Activated T-helper 1 cell treated with anti-CD3 and anti-CD28 coated beads, Interleukin-12 subunit alpha, Interleukin-12 subunit beta, Interleukin-2, Interleukin-4 antibody, amounts not matched to agents 30 ng/mL and 10 ng/mL and 1 ng/mL, durations not matched to agents 14 hours and 24 hours and 36 hours (primary cell): ENCODE measurements around the gene TCN1. TPM values are rescaled to one million over a fixed set of nuclear protein-coding genes. Genes with fewer than 3 reads are reported as not detected.
A peak's percentile ranks its signal among the peaks of the same experiment; 100 is the strongest.

Source experiments
- DNase-seq: peaks from one replicate; pipeline ENCODE4 v3.0.0; 2021; ENCODE audit warnings: low spot score
- H3K27ac Mint-ChIP-seq: one replicate; pipeline ENCODE4 v1.8.0; 2021; ENCODE audit warnings: mild to moderate bottlenecking, mixed read lengths
- H3K27me3 Mint-ChIP-seq: one replicate; pipeline ENCODE4 v1.8.0; 2022; ENCODE audit warnings: mild to moderate bottlenecking, moderate library complexity, mixed read lengths; ENCODE audit not compliant: insufficient read depth
- H3K36me3 Mint-ChIP-seq: one replicate; pipeline ENCODE4 v1.8.0; 2021; ENCODE audit warnings: low read depth, mixed read lengths
- H3K4me1 Mint-ChIP-seq: one replicate; pipeline ENCODE4 v1.8.0; 2021; ENCODE audit warnings: low read depth, mixed read lengths
- H3K4me3 Mint-ChIP-seq: one replicate; pipeline ENCODE4 v1.8.0; 2021; ENCODE audit warnings: mild to moderate bottlenecking, moderate library complexity, mixed read lengths
- H3K9me3 Mint-ChIP-seq: one replicate; pipeline ENCODE4 v1.8.0; 2021; ENCODE audit warnings: mixed read lengths
- intact Hi-C: fragments of 100-400 bp; cut with micrococcal nuclease; formaldehyde crosslinking; loops from one replicate; pipeline ENCODE4 v1.15.1; 2024
- total RNA-seq: library from RNA; stranded (reverse); gene quantifications from 2 replicates; pipeline ENCODE4 v1.2.3, GENCODE V29; 2022

The TCN1 gene
- total RNA-seq, 1 donor from 2014 or later, result not detected

- no peak for DNase-seq
- H3K4me3 Mint-ChIP-seq, result no peak overlapping the region
- peaks cover 7% of the 10 kb centered on the region for H3K36me3 Mint-ChIP-seq
- intact Hi-C loops, result no loop called here
- no peak overlapping the region for H3K27ac Mint-ChIP-seq
- H3K9me3 Mint-ChIP-seq, result peaks cover 6% of the 10 kb centered on the region
- no peaks in the 10 kb centered on the region for H3K27me3 Mint-ChIP-seq
- H3K4me1 Mint-ChIP-seq, result peaks cover 27% of the 10 kb centered on the region
These were observed 52.3 kb downstream of the TCN1 start for GRCh38 chr11:59814021-59814420.

DNA sequence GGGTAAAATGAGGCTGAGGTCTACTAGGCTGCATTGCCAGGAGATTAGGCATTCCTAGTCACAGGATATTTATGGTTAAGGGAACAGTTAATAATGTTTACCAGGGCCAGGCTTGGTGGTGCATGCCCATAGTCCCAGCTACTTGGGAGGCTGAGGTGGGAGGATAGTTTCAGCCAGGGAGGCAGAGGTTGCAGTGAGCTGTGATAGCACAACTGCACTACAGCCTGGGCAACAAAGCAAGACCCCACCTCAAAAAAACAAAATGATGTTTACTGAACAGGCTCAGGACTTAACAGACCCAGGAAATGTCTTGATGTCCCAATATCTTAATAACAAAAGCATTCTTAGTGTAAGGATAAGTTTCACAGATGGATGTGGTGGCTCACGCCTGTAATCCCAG is 52.9 kb downstream of the TCN1 start:
- Mint-ChIP-seq H3K4me1 (peaks cover 26% of the 10 kb centered on the region), H3K4me3 (no peak overlapping the region), H3K27me3 (no peaks in the 10 kb centered on the region), H3K36me3 (peaks cover 11% of the 10 kb centered on the region), H3K27ac (no peak overlapping the region), H3K9me3 (peaks cover 6% of the 10 kb centered on the region)
- no peak for DNase-seq
- intact Hi-C loops, result no loop called here

DNA sequence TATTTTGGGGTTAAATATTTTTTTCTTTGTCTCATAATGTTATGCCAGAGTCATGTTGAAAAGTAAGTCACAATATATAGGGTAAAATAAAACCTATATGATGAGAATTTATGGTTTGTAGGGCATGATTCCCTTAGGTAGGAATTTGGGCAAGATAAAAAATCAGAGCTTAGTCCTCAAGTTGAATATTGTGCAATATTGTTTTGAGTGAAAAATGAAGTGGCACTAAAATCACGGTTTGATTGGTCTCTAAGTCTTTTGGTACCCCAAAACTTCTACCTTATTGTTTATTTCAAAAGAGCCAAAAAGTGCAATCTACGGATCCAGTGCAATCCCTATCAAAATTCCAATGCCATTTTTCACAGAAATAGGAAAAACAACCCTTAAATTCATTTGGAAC is 54.1 kb downstream of the TCN1 start:
- intact Hi-C loops, result no loop called here
- H3K27me3 Mint-ChIP-seq, result no peaks in the 10 kb centered on the region

GRCh38 chr11:59810911-59811259 is 55.4 kb downstream of the TCN1 start:
- no peak for DNase-seq
- H3K27ac Mint-ChIP-seq, result peak overlapping the region; percentile 91
- peaks cover 22% of the 10 kb centered on the region for H3K36me3 Mint-ChIP-seq
- H3K9me3 Mint-ChIP-seq, result peaks cover 6% of the 10 kb centered on the region
- intact Hi-C loops, result loop anchor here (1.0 to 2.0 kb wide), 8 partner anchors 9 to 640 kb away; partner anchors contain the start of genes PATL1 and STX3
- H3K4me3 Mint-ChIP-seq, result peak overlapping the region; percentile 96
- no peaks in the 10 kb centered on the region for H3K27me3 Mint-ChIP-seq
- peaks cover 28% of the 10 kb centered on the region for H3K4me1 Mint-ChIP-seq

More for the DNA sequence above, 54.1 kb downstream of the TCN1 start:
- no peak for DNase-seq
- peaks cover 25% of the 10 kb centered on the region for H3K4me1 Mint-ChIP-seq
- peaks cover 6% of the 10 kb centered on the region for H3K9me3 Mint-ChIP-seq
- H3K4me3 Mint-ChIP-seq, result no peak overlapping the region
- no peak overlapping the region for H3K27ac Mint-ChIP-seq
- peaks cover 13% of the 10 kb centered on the region for H3K36me3 Mint-ChIP-seq

GRCh38 chr11:59810189-59810910 is 55.9 kb downstream of the TCN1 start, which contains the start of gene MRPL16:
Gene MRPL16 (minus strand): TSS chr11:59810778. CDS start chr11:59810658, 120 bp downstream.
- Mint-ChIP-seq H3K9me3 (peaks cover 6% of the 10 kb centered on the region), H3K4me3 (peak within 1 kb of the TSS; percentile 96), H3K4me1 (peaks cover 28% of the 10 kb centered on the region), H3K27ac (peak within 1 kb of the TSS; percentile 91), H3K27me3 (no peaks in the 10 kb centered on the region), H3K36me3 (peaks cover 22% of the 10 kb centered on the region)
- intact Hi-C loops, result loop anchor here (1.0 to 2.0 kb wide), 8 partner anchors 8 to 640 kb away; partner anchors contain the start of genes PATL1 and STX3
- peak; percentile 82 for DNase-seq

DNA sequence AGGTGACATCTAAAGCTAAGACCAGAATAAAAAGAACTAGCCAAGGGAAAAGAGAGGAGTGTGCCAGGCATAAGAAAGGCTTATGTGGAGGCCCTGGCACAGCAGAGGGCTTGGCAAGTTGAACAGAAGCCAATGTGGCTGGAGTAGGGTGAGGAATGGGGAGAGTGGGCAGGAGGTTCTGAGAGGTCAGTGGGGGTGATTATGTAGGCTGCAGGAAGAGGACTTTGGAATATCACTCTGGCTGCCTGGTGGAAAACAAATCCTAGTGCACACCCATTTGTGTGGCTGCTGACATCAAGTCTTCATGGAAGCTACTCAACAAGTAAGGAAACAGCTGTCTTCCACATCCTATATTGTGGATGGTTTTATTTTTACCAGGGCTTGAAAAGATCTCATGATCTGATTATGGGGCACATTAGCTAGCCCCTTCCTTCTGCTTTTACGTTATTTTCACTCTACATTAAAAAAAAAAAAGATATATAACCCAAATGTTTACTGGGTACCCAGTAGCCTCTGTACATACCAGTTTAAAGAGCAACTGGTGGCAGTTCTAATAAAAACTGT is 59.2 kb downstream of the TCN1 start:
- H3K4me1 Mint-ChIP-seq, result peaks cover 30% of the 10 kb centered on the region
- H3K27me3 Mint-ChIP-seq, result no peaks in the 10 kb centered on the region
- H3K27ac Mint-ChIP-seq, result no peak overlapping the region
- DNase-seq, result no peak
- H3K36me3 Mint-ChIP-seq, result peaks cover 25% of the 10 kb centered on the region
- intact Hi-C loops, result no loop called here
- no peak overlapping the region for H3K4me3 Mint-ChIP-seq
- H3K9me3 Mint-ChIP-seq, result peaks cover 6% of the 10 kb centered on the region

- DNase-seq, result no peak
- Mint-ChIP-seq H3K36me3 (peaks cover 24% of the 10 kb centered on the region), H3K27me3 (no peaks in the 10 kb centered on the region), H3K4me3 (no peak overlapping the region), H3K4me1 (peaks cover 30% of the 10 kb centered on the region), H3K27ac (no peak overlapping the region), H3K9me3 (no peaks in the 10 kb centered on the region)
- intact Hi-C loops, result no loop called here
These were observed 62.2 kb downstream of the TCN1 start for GRCh38 chr11:59804061-59804460.

Other genes starting within 250 kb of the TCN1 start
- 68.7 and 74.0 TPM in 2 replicates for gene PATL1, start 197.4 kb downstream of the TCN1 start, total RNA-seq
- not detected in 2 replicates for gene OR10V1, start 152.6 kb downstream of the TCN1 start, total RNA-seq
- gene STX3, start 111.1 kb downstream of the TCN1 start, total RNA-seq, result 26.2 and 28.4 TPM in 2 replicates
- gene MRPL16, start 55.7 kb downstream of the TCN1 start, total RNA-seq, result 88.3 and 93.9 TPM in 2 replicates
- gene CBLIF, start 21.0 kb downstream of the TCN1 start, total RNA-seq, result not detected in 2 replicates
- gene OOSP3, start 12.3 kb upstream of the TCN1 start, total RNA-seq, result not detected in 2 replicates
- 0.27 TPM in 1 of 2 replicates, not detected in the other for gene OOSP1, start 71.9 kb upstream of the TCN1 start, total RNA-seq
- gene OOSP4A, start 97.5 kb upstream of the TCN1 start, total RNA-seq, result not detected in 2 replicates
- not detected in 2 replicates for gene OOSP4B, start 150.7 kb upstream of the TCN1 start, total RNA-seq
- gene OOSP2, start 173.9 kb upstream of the TCN1 start, total RNA-seq, result not detected in 2 replicates
- not detected in 2 replicates for gene MS4A3, start 190.2 kb upstream of the TCN1 start, total RNA-seq
- not detected in 2 replicates for gene MS4A2, start 222.2 kb upstream of the TCN1 start, total RNA-seq